Right lobe of liver (tissue), 4 donors: Measurements from ENCODE around the gene DYNAP.

Experiments
- POLR2A ChIP-seq: fragments of 450-650 bp; IDR thresholded peaks from one replicate; pipeline ENCODE4 v1.6.1; 2017; ENCODE audit warnings: antibody characterized with exemption, mild to moderate bottlenecking
- TF ChIP-seq, protein P1 (sequence below), 4 donors: fragments of 200-600 bp in 3 of 4; fragments of 450-650 bp in 1 of 4; IDR thresholded peaks; one replicate each; pipeline versions ENCODE4 v1.5.1 to v1.8.0; 2016 to 2022; ENCODE audit warnings: antibody characterized with exemption in 4 of 4, mild to moderate bottlenecking in 2 of 4
- donor health status: DM: no; HTN: no; CAD: no.
- donor health status: DM: no; HTN: no; CAD: no.
- donor health status: DM: no; HTN: yes; CAD: no.

DNA sequence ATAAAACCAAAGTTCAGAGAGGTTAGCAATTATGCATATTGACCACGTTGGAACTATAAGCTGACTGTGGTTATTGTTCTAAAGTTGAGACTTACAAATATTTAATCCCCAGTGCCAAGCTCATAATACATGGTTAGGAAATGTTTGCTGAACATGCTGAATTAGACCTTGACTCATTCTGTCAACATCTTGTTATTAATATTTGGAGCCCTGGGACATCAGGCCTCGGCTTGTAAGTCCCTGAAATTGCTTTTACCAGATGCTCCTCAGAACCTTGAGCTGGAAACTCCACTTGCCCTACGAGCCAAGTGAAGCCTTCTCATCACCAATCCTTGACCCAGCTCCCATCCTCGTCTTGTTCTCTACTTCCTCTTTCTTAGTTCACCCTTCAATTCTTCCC, 21.2 kb downstream of the DYNAP start:
- TF ChIP-seq, protein P1, sequence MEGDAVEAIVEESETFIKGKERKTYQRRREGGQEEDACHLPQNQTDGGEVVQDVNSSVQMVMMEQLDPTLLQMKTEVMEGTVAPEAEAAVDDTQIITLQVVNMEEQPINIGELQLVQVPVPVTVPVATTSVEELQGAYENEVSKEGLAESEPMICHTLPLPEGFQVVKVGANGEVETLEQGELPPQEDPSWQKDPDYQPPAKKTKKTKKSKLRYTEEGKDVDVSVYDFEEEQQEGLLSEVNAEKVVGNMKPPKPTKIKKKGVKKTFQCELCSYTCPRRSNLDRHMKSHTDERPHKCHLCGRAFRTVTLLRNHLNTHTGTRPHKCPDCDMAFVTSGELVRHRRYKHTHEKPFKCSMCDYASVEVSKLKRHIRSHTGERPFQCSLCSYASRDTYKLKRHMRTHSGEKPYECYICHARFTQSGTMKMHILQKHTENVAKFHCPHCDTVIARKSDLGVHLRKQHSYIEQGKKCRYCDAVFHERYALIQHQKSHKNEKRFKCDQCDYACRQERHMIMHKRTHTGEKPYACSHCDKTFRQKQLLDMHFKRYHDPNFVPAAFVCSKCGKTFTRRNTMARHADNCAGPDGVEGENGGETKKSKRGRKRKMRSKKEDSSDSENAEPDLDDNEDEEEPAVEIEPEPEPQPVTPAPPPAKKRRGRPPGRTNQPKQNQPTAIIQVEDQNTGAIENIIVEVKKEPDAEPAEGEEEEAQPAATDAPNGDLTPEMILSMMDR (IDR thresholded peaks at IDR 0.05), result no peak
- TF ChIP-seq POLR2A, result no peak
